Psoas muscle (tissue), 8 donors: ENCODE measurements around the gene ASPG. TPM values are rescaled to one million over a fixed set of nuclear protein-coding genes. Genes with fewer than 3 reads are reported as not detected.

ENCODE experiments used
- ATAC-seq, 4 donors: fragments of 200-7000 bp; cut with Tn5 transposase; one replicate each; pipeline ENCODE4 v1.9.1; 2020; ENCODE audit warnings: moderate library complexity in 3 of 4, mild to moderate bottlenecking in 2 of 4
- DNase-seq, 2 donors: peaks; one replicate each; pipeline ENCODE4 v3.0.0-alpha.2; 2020
- H3K27ac ChIP-seq: fragments of 200-600 bp; one replicate; pipeline ENCODE4 v1.8.0; 2022
- H3K27me3 ChIP-seq, 3 donors: fragments of 200-600 bp in 1 of 3; one replicate each; pipeline versions ENCODE4 v1.6.1 to v1.8.0; 2013 to 2022; ENCODE audit warnings: low read length in 2 of 3, mild to moderate bottlenecking in 2 of 3, moderate library complexity in 1 of 3; ENCODE audit not compliant: insufficient read depth in 3 of 3
- H3K36me3 ChIP-seq, 2 donors: fragments of 200-600 bp in 1 of 2; one replicate each; pipeline versions ENCODE4 v1.6.1 to v1.8.0; 2013 to 2022; ENCODE audit warnings: low read depth in 1 of 2, mild to moderate bottlenecking in 1 of 2, moderate library complexity in 1 of 2; ENCODE audit not compliant: insufficient read depth in 1 of 2
- H3K4me1 ChIP-seq: fragments of 200-600 bp; one replicate; pipeline ENCODE4 v1.8.0; 2022
- H3K4me3 ChIP-seq: fragments of 200-600 bp; one replicate; pipeline ENCODE4 v1.8.0; 2022; ENCODE audit warnings: mild to moderate bottlenecking
- H3K9me3 ChIP-seq: fragments of 200-600 bp; one replicate; pipeline ENCODE4 v1.8.0; 2022
- WGBS, 3 donors: extraction: QIAGEN DNeasy Blood & Tissue Kit; methylation state at CpG; one replicate each; pipeline versions ENCODE4 v1.1.6 to v1.1.7; 2013; 5-methylcytosine and 5-hydroxymethylcytosine counted together
- intact Hi-C, 2 donors: fragments of 100-400 bp; cut with DNase I; formaldehyde crosslinking; loops; one replicate each; pipeline versions ENCODE4 v1.11.0 to v1.14.2; 2022
- polyA plus RNA-seq, 3 donors: library from polyadenylated mRNA; stranded (reverse); fragments of 200-250 nt; gene quantifications; one replicate each; pipeline ENCODE4 v1.2.3, GENCODE V29; 2013
- total RNA-seq, 4 donors: library from RNA; stranded (reverse); fragmentation: NEBNext Ultra II Directional in 2 of 4; extraction: Animal tissue kit (Norgen Biotek cat#: 25700) in 2 of 4; gene quantifications; one replicate each; pipeline versions ENCODE4 v1.2.1 to v1.2.4, GENCODE V29; 2021 to 2023
- TF ChIP-seq, protein P1 (sequence below): fragments of 200-600 bp; IDR thresholded peaks from one replicate; pipeline ENCODE4 v1.8.0; 2022; ENCODE audit warnings: antibody characterized with exemption
- donor health status: healthy with polysubstance abuse.
- donor health status: DM: no; HTN: no; CAD: no; lungs with moderate emphysema.
- donor health status: Bipolar disorder and iron deficiency.
- donor health status: healthy.
- donor health status: DM: yes; HTN: yes; CAD: no.
- donor health status: DM: no; HTN: no; CAD: no.
- donor health status: DM: no; HTN: no; CAD: no.
- donor health status: DM: yes; HTN: yes; CAD: no.

The ASPG gene
- total and polyA plus RNA-seq, 7 donors, result 0.04 to 0.84 (median 0.33) TPM; not detected in 1

GRCh38 chr14:104155513-104155912, 70.0 kb downstream of the ASPG start:
- H3K4me3 ChIP-seq, result no peak overlapping the region
- WGBS, 3 donors, result 59 to 61% (median 59%) methylated on average over 28 to 29 of the region's 29 CpGs
- H3K36me3 ChIP-seq, result no peaks in the 10 kb centered on the region
- no peak overlapping the region for H3K27ac ChIP-seq
- peak; percentile 39 to 66 for DNase-seq
- TF ChIP-seq, protein P1, sequence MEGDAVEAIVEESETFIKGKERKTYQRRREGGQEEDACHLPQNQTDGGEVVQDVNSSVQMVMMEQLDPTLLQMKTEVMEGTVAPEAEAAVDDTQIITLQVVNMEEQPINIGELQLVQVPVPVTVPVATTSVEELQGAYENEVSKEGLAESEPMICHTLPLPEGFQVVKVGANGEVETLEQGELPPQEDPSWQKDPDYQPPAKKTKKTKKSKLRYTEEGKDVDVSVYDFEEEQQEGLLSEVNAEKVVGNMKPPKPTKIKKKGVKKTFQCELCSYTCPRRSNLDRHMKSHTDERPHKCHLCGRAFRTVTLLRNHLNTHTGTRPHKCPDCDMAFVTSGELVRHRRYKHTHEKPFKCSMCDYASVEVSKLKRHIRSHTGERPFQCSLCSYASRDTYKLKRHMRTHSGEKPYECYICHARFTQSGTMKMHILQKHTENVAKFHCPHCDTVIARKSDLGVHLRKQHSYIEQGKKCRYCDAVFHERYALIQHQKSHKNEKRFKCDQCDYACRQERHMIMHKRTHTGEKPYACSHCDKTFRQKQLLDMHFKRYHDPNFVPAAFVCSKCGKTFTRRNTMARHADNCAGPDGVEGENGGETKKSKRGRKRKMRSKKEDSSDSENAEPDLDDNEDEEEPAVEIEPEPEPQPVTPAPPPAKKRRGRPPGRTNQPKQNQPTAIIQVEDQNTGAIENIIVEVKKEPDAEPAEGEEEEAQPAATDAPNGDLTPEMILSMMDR, result no peak
- peaks cover 0 to 16% (median 0%) of the 10 kb centered on the region in 3 donors for H3K27me3 ChIP-seq
- no peaks in the 10 kb centered on the region for H3K9me3 ChIP-seq
- H3K4me1 ChIP-seq, result no peaks in the 10 kb centered on the region
- ATAC-seq, result peak in 3 of 4 donors; percentile 28 to 61 (median 38)
- intact Hi-C loops, result no loop called here

DNA sequence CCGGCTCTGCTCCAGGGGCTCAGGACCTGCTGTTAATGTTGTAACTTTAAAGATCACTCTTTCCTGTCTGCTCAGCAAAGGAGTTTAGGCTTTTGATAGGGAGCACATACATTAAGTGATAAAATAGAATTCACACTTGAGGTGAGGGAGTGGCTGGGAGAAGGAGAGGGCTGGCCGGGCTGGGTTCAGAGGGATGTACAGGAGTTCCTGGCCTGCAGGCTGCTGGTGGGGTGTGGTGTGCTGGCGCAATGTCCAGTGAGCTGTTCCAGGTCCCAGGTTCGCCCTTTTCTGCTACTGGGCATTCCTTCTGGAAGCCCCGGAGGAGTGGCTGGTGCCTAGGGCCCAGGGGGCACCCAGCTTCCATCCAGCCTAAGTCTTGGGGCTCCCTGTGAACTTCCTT, 70.6 kb downstream of the ASPG start:
- no peak for DNase-seq
- H3K4me1 ChIP-seq, result no peaks in the 10 kb centered on the region
- H3K27me3 ChIP-seq, result peaks cover 0 to 16% (median 0%) of the 10 kb centered on the region in 3 donors
- intact Hi-C loops, result no loop called here
- WGBS, 3 donors, result 87 to 95% (median 90%) methylated on average over 5 of the region's 5 CpGs
- no peaks in the 10 kb centered on the region for H3K36me3 ChIP-seq
- ATAC-seq, result no peak
- no peak overlapping the region for H3K27ac ChIP-seq
- no peak overlapping the region for H3K4me3 ChIP-seq
- TF ChIP-seq, protein P1, result no peak
- H3K9me3 ChIP-seq, result no peaks in the 10 kb centered on the region

GRCh38 chr14:104157016-104157928, 71.8 kb downstream of the ASPG start:
- intact Hi-C loops, result no loop called here
- H3K9me3 ChIP-seq, result no peaks in the 10 kb centered on the region
- WGBS, 3 donors, result 79 to 84% (median 81%) methylated on average over 36 to 42 of the region's 42 CpGs
- H3K27ac ChIP-seq, result no peak overlapping the region
- no peak overlapping the region for H3K4me3 ChIP-seq
- H3K4me1 ChIP-seq, result no peaks in the 10 kb centered on the region
- H3K27me3 ChIP-seq, result peaks cover 0 to 16% (median 0%) of the 10 kb centered on the region in 3 donors
- ATAC-seq, result no peak
- TF ChIP-seq, protein P1, result no peak
- DNase-seq, result no peak
- H3K36me3 ChIP-seq, result no peaks in the 10 kb centered on the region

DNA sequence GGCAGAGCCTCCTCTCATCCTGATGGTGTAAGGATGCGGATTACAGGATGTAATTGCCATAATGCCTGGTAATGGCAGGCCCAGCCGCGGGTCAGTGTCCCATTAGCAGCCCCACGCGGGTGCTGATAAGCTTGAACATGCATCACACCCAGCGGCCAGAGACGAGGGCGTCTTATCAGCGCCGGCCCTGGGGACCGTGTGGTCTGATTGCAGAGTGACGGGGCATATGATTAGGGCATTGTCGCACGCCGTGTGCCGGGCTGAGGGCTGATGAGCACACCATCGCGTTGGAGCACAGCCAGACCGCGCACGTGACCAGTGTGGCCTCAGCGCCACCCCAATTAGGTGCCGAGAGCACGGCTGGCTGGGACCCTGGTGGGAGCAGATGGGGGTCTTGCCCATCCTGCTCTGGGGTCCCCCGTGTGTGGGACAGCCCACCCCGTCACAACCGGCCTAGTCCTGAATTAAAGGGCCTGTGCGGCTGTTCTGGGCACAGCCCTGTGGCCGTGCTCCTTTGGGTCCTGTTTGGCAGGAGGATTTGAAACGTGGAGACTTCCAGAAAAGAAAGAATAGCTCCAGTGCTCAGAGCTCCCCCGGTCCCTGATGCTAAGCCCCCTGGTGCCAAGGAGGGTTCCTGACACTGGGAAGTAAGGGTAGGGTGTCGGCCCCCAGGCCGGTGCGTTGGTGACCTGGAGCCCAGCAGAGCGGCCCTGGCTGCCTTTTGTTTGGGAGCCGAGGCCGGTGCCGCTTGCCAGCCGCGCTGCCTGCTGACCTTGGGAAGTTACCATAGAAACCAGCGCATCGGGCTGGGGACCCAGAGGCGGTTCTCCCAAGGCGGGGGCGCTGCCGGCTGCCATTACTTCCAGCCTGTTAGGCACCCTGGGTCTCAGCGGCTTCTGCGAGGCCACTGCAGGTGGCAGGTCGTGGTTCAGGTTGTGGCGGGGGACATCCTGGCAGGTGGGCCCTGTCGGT, 73.6 kb downstream of the ASPG start:
- ATAC-seq, result no peak
- intact Hi-C loops, result no loop called here
- H3K4me3 ChIP-seq, result no peak overlapping the region
- TF ChIP-seq, protein P1, result no peak
- H3K36me3 ChIP-seq, result no peaks in the 10 kb centered on the region
- DNase-seq, result no peak
- WGBS, 3 donors, result 76 to 81% (median 77%) methylated on average over 49 to 51 of the region's 51 CpGs
- H3K27ac ChIP-seq, result no peak overlapping the region
- no peaks in the 10 kb centered on the region for H3K9me3 ChIP-seq
- no peaks in the 10 kb centered on the region for H3K4me1 ChIP-seq
- peaks cover 0 to 16% (median 0%) of the 10 kb centered on the region in 3 donors for H3K27me3 ChIP-seq
